ENCODE data around the gene WDR46.

- TF ChIP-seq, protein P1, sequence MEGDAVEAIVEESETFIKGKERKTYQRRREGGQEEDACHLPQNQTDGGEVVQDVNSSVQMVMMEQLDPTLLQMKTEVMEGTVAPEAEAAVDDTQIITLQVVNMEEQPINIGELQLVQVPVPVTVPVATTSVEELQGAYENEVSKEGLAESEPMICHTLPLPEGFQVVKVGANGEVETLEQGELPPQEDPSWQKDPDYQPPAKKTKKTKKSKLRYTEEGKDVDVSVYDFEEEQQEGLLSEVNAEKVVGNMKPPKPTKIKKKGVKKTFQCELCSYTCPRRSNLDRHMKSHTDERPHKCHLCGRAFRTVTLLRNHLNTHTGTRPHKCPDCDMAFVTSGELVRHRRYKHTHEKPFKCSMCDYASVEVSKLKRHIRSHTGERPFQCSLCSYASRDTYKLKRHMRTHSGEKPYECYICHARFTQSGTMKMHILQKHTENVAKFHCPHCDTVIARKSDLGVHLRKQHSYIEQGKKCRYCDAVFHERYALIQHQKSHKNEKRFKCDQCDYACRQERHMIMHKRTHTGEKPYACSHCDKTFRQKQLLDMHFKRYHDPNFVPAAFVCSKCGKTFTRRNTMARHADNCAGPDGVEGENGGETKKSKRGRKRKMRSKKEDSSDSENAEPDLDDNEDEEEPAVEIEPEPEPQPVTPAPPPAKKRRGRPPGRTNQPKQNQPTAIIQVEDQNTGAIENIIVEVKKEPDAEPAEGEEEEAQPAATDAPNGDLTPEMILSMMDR (IDR thresholded peaks at IDR 0.05 in 8 of 11, conservative IDR thresholded peaks at IDR 0.05 in 3 of 11): no peak
- no peak for TF ChIP-seq POLR2A (IDR thresholded peaks at IDR 0.05)
These were observed 35.1 kb upstream of the WDR46 start for GRCh38 chr6:33324125-33324524.

Measured in spleen (tissue), 7 donors.